CMK (cell line): ENCODE data around the gene TBC1D7.

ENCODE experiments used
- DNase-seq: peaks from one replicate; pipeline ENCODE4 v3.0.0-alpha.2; 2010; ENCODE audit warnings: low read depth

The TBC1D7 gene

DNA sequence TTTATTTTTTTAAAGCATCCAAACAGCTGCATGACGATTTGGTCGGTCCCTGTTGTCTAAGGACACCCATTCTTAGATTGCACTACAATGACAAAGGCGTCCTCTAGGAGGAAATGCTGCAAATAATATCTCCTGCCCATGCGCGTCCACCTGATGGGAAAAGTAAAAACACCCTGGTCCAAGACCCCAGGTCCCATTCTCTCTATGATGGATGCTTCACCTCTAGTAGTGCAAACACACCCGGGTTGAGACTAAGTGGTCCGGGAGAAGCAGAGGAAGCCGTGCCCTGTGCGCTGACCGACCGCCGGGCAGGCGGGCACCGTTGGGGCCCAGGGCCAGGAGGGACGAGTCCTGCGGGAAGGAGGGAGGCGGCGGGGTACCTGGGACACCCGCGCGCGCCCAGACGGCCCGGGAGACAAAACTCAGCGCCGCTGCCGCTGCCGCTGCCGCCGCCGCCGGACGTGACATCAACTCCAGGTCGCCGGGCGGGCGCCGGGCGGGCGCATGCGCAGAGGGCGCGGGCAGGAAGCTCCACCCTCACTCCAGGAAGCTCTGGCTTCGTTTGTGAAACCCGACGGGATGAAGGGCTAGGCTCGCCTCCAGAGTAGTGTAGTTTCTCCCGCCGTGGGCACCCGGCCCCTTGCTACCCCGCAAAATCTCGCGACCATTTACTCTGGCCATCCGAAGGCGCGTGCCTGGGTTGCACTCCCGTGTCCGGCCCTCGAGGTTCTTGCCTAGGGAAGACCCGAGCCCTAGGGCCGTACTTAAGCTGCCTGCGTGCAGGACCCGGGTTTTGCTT is at the start of gene TBC1D7:
TBC1D7 (minus strand) TSS at position 462 of the 799 bp plus-strand sequence. CDS start 1,639 bp downstream, outside the sequence.
- peak; percentile 80 for DNase-seq

DNA sequence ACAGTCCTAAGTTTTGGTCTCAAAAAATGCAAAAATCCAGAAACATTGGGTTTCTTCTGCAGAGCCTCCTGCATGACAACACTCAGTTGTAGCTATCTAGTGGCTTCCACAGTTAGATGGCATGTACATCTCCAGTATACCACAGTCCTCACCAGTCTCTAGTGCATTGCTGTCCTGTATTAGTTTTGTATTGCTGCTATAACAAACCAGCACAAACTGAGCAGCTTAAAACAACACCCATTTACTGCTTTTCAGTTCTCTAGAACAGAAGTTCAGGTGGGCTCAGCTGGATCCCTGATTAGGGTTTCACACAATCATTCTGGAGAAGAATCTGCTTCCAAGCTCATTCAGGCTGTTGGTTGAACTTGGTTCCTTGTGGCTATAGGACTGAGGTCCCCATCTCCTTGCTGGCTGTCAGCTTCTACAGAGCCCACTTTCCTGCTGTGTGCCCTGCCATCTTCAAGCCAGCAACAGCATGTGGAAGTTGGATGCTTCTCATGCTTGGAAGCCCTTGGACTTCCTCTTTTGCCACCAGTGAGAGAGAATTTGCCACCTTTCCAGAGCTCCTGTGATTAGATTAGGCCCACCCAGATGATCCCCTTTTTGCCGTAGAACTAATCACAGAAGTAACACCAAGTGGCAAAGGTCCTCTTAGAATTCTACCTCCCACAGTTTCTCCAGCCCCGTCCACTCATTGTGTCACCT is 48.9 kb upstream of the TBC1D7 start:
- no peak for DNase-seq

DNA sequence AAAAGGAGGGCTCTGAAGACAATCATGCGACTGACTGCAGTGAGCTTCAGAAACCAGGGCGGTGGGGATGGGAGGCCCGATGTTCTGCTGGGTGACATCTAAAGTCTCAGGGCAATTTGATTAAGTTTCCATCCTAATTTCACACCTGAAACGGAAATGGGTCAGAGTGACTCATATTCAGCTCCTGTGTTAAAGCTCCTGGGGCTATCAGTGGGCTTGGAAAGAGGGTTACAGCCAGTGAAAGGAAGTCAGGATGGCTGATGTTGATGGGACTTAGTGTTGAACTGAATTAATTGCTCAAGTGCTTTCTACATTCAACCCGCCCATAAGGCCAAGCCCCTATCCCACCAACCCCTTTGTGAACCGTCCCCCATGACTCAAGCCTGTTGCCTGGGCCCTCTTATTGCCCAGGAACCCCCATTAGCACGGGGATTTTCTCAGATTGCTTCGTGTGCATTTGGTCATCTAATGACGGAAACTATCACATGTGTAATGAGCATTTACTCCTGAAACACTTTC is 47.1 kb upstream of the TBC1D7 start:
- DNase-seq = no peak

DNA sequence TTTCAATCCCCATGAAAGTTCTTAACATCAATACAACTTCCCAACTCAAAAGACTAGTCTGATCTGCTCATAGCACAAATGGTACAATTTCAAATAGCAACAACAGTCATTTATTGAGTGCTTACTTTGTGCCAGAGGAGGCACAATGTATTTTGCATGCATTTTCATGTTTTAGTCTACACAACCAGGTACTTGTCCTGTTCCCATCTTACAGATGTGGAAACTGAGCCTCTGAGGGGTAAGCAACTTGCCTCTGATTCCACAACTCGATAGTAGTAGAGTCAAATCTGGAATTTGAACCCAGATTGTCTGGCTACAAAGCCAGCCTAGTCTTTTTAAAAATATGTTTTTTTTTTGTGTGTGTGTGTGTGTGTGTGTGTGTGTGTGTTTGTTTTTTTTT is 45.6 kb upstream of the TBC1D7 start:
- no peak for DNase-seq

GRCh38 chr6:13373488-13373886 is 45.1 kb upstream of the TBC1D7 start:
- DNase-seq = no peak

- no peak for DNase-seq
These were observed 44.6 kb upstream of the TBC1D7 start for GRCh38 chr6:13372688-13373487.

DNA sequence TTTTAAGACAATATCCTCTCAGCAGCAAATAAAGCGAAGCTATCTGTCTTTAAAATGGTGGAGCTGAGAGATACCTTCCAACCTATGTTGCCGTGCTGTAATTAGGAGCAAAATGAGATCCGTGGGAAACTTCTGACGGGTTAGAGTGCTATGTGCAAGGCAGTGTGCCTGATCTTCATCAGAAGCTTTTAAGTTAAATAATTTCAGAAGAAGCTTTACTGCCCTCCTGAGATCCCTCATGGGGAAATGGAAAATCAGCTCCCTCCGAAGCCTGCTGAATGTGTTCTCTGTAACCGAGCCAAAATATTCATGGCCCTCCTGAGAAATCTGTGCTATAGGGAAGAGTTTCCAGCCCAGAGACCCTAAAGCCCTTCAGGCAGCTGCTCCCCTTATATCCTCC is 43.7 kb upstream of the TBC1D7 start:
- no peak for DNase-seq

- no peak for DNase-seq
These were observed 43.2 kb upstream of the TBC1D7 start for GRCh38 chr6:13371421-13372072.

- DNase-seq = no peak
These were observed 42.3 kb upstream of the TBC1D7 start for GRCh38 chr6:13370623-13371022.

GRCh38 chr6:13369591-13369990 is 41.3 kb upstream of the TBC1D7 start:
- no peak for DNase-seq

DNA sequence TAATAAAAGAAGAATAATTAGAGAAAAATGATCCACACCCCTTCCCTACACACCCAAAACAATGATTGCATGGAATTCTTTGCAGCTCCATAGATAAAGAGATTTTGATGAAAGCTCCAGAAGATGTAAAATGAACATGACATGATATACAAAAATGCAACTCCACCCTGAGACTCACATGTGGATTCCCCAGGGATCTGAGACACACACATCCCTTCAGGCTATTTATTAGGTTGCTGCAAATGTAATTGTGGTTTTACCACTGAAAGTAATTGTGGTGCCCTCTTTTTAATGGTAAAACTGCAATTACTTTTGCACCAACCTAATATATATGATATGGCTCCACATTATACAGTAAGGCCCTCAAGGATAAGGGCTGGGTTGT is 40.4 kb upstream of the TBC1D7 start:
- no peak for DNase-seq

GRCh38 chr6:13368079-13368730 is 39.9 kb upstream of the TBC1D7 start:
- DNase-seq = no peak

- no peak for DNase-seq
These were observed 39.1 kb upstream of the TBC1D7 start for GRCh38 chr6:13367396-13367795.

DNA sequence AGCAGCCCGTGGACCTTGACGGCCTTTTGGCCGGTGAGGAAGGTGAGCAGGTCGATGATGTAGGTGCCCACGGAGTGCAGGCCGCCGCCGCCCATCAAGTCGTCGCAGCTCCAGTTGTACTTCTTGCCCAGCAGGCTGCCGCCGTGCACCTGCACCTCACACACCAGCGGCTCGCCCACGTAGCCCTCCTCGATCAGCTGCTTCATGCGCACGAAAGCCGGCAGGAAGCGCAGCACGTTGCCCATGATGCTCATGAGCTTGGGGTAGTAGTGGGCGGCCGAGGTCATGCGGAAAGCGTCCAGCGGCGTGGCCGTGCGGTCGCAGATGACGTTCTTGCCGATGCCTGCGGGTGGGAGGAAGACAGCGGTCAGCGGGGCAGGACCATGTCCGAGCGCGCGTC is 37.0 kb upstream of the TBC1D7 start:
- no peak for DNase-seq

DNA sequence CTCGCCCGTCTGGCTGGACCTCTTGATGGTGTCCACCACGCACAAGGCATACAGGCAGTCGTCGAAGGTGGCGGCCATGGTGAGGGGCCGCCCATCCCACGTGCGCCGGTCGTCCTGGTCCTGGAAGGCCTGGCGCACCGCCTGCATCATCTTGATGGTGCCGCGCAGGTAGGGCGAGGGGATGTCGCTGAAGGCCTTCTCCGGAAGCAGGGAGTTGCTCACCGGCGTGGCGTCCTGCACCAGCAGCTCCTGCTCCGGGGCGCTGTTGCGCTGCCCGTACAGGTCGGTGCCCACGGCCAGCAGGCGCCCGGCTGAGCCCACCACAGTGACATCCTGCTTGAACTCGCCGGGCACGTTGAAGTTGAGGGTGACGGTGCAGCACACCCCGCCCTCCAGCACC is 36.5 kb upstream of the TBC1D7 start:
- DNase-seq = no peak

GRCh38 chr6:13362412-13362811 is 34.1 kb upstream of the TBC1D7 start:
- no peak for DNase-seq

DNA sequence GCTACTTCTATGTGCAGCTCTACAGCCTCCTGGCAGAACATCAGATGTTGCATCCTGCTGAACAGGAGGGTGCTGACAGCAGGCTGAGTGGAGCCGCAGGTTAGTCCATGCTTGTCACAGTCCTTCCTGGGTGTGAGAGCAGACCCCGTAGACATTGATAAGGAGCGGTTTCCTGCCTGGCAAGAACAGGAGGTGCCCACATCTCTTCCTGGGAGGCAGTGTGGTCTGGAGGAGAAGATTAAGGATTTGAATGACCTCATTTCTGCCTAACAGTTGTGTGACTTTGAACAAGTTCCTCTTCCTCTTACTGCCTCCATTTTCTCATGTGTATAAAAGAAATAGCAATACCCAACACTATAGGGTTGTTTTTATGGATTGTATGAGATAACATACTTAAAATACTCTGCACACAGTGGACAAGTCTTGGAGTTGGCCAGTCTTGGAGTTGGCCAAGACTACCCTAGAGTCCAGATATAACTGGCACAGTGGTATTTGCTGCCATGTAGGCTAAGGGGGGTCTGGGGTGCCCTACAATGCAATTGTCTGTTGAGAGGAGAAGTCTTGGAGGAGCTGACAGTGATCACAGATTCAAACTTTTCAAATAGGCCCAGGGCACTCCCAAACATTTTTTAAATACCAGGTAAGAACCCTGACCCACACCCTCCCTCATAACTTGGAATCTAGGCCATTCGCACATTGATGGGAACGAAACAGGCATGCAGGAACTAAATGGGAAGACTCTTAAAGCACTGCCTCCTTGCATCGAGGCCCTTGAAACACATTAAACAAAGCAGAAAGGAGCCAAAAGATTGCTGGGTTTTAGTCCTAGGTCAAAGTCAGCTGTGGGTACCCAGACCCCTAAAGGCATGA is 32.6 kb upstream of the TBC1D7 start:
- peak; percentile 64 for DNase-seq

GRCh38 chr6:13359287-13359686 is 30.9 kb upstream of the TBC1D7 start:
- no peak for DNase-seq

GRCh38 chr6:13358511-13358910 is 30.2 kb upstream of the TBC1D7 start:
- DNase-seq = no peak

DNA sequence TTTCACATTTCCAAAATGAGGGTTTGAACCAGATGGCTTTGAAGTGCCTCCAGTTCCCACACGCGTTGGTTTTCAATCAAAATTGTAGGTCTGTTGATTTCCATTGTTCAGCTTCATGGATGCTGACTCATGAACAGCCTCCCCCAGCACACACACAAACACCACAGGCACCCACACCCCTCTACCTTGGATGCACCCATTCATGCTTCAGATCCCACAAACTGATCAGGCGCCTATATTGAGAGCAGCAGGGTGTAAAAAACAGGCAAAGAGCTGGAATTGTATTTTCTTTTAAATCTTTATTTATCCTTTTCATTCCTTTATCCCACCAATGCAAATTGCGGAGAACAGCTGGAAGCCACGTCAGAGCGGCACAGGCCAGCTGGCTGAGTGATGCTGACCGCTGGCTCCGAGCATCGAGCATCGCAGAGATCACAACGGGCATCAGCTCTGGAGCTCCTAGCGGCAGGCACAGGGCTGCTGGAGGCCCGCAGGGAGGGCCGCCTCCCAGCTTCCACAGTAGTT is 29.3 kb upstream of the TBC1D7 start:
- DNase-seq = no peak
